ENCODE measurements around the gene GMDS. TPM values are rescaled to one million over a fixed set of nuclear protein-coding genes. Genes with fewer than 3 reads are reported as not detected.

GMDS gene
- polyA plus RNA-seq, 1 of the 3 experiments (the other 2 are of a cell fraction): 12.3 TPM

DNA sequence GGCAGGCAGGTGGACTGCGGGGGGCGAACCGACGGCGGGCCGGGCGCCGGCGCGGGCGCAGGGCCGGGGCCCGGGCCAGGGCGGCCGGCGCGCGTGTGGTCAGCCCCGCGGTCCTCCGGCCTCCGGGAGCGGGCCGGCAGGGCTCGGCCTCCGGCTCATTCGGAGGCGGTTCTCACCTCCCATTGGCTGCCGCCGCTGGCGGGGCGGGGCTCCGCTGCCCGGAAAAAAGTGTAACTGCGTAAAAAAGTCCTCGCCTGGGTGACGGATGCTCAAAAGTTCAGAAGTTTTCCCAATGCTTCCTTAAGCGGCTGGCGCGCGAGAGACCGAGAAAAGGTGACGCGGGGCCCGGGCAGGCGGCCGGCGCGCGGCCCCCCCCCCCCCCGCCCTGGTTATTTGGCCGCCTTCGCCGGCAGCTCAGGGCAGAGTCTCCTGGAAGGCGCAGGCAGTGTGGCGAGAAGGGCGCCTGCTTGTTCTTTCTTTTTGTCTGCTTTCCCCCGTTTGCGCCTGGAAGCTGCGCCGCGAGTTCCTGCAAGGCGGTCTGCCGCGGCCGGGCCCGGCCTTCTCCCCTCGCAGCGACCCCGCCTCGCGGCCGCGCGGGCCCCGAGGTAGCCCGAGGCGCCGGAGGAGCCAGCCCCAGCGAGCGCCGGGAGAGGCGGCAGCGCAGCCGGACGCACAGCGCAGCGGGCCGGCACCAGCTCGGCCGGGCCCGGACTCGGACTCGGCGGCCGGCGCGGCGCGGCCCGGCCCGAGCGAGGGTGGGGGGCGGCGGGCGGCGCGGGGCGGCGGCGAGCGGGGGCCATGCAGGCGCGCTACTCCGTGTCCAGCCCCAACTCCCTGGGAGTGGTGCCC lies 635.5 kb downstream of the GMDS start, which contains the start of gene FOXC1:
FOXC1 (plus strand) TSS at position 268 of the 849 bp plus-strand sequence; CDS start at position 799, 531 bp downstream.
- peak; percentile 97 for DNase-seq
- no peaks in the 10 kb centered on the region for H3K9me3 ChIP-seq
- peak within 1 kb of the TSS; percentile 70 to 79 for H3K4me3 ChIP-seq (ENCODE audit: low read depth in 2 of 2, low read length in 1 of 2)
- ChIA-PET POLR2A (interaction anchor here (0.6 kb wide), 1 partner anchor 75 kb away, joined by 4 read pairs; no protein-coding TSS in a partner anchor), CTCF (interaction anchor here (1.0 to 3.1 kb wide), 7 partner anchors 14 to 744 kb away, joined by 3 to 22 read pairs (median 4); no protein-coding TSS in a partner anchor)
- no peaks in the 10 kb centered on the region for H3K9me2 ChIP-seq
- peaks cover 0 to 6% of the 10 kb centered on the region in 2 experiments; a peak in 1 of 4 replicates for H3K4me1 ChIP-seq (ENCODE audit: control insufficient read depth in 1 of 2, insufficient read depth in 2 of 2, low read depth in 1 of 2, low read length in 1 of 2)
- no peaks in the 10 kb centered on the region for H3K27me3 ChIP-seq (ENCODE audit: insufficient read depth)
- H3K27ac ChIP-seq (ENCODE audit: low read depth in 2 of 2, low read length in 1 of 2): peak within 1 kb of the TSS; percentile 72 to 90
- peaks cover 0 to 2% of the 10 kb centered on the region in 2 experiments for H3K36me3 ChIP-seq (replicated peaks in 1 of 2; ENCODE audit: control insufficient read depth in 1 of 2, insufficient read depth in 2 of 2, low read length in 1 of 2)
- peak; percentile 93 for TF ChIP-seq POLR2AphosphoS5 (IDR thresholded peaks at IDR 0.05; ENCODE audit: low read depth, low read length)
- peak; percentile 38; the same call in 1 of the 2 replicates for TF ChIP-seq SIN3A (IDR thresholded peaks at IDR 0.05; ENCODE audit: borderline replicate concordance, low read depth, low read length)
- TF ChIP-seq ELF1 (IDR thresholded peaks at IDR 0.05): no peak
- peak; percentile 57 for TF ChIP-seq MXI1 (IDR thresholded peaks at IDR 0.05; ENCODE audit: low read depth, low read length)
- TF ChIP-seq TAF1 (IDR thresholded peaks at IDR 0.05; ENCODE audit: borderline replicate concordance, low read depth, low read length): peak; percentile 93
- H3K79me2 ChIP-seq (ENCODE audit: insufficient read depth): peaks cover 42% of the 10 kb centered on the region
- H4K20me1 ChIP-seq (ENCODE audit: insufficient read depth): peaks cover 17% of the 10 kb centered on the region; the same call in 1 of the 2 replicates
- H3K4me2 ChIP-seq: peak within 1 kb of the TSS; percentile 94
- H3K9ac ChIP-seq: peak within 1 kb of the TSS; percentile 69
- under 1% methylated on average over 20 of the region's 115 CpGs for WGBS (ENCODE audit: low lambda C conversion rate)
- peak within 1 kb of the TSS; percentile 87 for H2AFZ ChIP-seq (ENCODE audit: low read depth)
- H3F3A ChIP-seq (replicated peaks; ENCODE audit: insufficient read depth): peaks cover 15% of the 10 kb centered on the region

DNA sequence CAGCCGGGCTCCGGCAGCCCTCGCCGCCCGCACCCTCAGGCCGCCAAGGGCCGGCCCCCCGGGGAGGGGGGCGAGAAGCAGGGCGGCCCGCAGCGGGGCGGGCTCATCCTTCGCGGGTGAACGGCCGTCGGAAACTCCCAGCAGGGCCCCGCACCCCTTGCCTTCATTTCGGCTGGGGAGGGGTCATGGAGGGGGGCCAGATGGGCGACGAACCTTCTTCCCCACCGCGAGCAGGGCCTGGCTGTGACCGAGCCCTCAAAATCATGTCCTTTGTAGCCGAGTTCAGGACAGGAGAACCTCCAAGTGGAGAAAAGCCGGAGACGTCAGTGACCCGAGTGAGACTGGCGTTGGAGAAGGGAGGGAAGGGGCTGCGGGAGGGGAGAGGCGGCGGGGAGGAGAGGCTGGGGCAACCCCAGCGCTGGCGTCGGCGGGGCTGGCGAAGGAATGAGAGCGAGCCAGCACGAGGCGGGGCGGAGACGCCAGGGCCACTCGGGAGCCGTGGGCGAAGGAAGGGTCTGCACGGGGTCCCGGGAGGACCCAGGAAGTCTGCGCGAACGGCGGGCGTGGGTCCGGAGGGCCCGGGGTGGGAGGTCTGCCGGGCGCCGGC lies 636.3 kb downstream of the GMDS start:
- peak; percentile 85 for DNase-seq
- Histone ChIP-seq H3K4me3 (ENCODE audit: low read depth in 2 of 2, low read length in 1 of 2) (peak overlapping the region; percentile 60 to 70), H3K4me1 (ENCODE audit: control insufficient read depth in 1 of 2, insufficient read depth in 2 of 2, low read depth in 1 of 2, low read length in 1 of 2) (peaks cover 0 to 8% of the 10 kb centered on the region in 2 experiments; a peak in 1 of 4 replicates), H3K27ac (ENCODE audit: low read depth in 2 of 2, low read length in 1 of 2) (peak overlapping the region; percentile 68 to 72), H3K9me2 (no peaks in the 10 kb centered on the region), H3K79me2 (ENCODE audit: insufficient read depth) (peaks cover 35% of the 10 kb centered on the region), H3K4me2 (peak overlapping the region; percentile 94), H2AFZ (ENCODE audit: low read depth) (peak overlapping the region; percentile 87), H3K9me3 (no peaks in the 10 kb centered on the region), H3K36me3 (replicated peaks in 1 of 2; ENCODE audit: control insufficient read depth in 1 of 2, insufficient read depth in 2 of 2, low read length in 1 of 2) (peaks cover 0 to 2% of the 10 kb centered on the region in 2 experiments), H3K9ac (peak overlapping the region; percentile 69), H4K20me1 (ENCODE audit: insufficient read depth) (peaks cover 17% of the 10 kb centered on the region; the same call in 1 of the 2 replicates), H3F3A (replicated peaks; ENCODE audit: insufficient read depth) (peaks cover 15% of the 10 kb centered on the region), H3K27me3 (ENCODE audit: insufficient read depth) (no peaks in the 10 kb centered on the region)
- TF ChIP-seq TAF1 (IDR thresholded peaks at IDR 0.05; ENCODE audit: borderline replicate concordance, low read depth, low read length) (peak; percentile 32; the same call in 1 of the 2 replicates), MEF2A (IDR thresholded peaks at IDR 0.05; ENCODE audit: borderline replicate concordance, low read depth) (no peak), MAX (IDR thresholded peaks at IDR 0.05; ENCODE audit: low read depth) (peak; percentile 67)
- CTCF ChIA-PET: interaction anchor here (2.9 to 4.6 kb wide), 2 partner anchors 495 kb away, joined by 22 to 60 read pairs; no protein-coding TSS in a partner anchor
- 5% methylated on average over 30 of the region's 58 CpGs for WGBS (ENCODE audit: low lambda C conversion rate)
- POLR2A ChIA-PET: no interaction called here

Data from SK-N-SH (cell line).